Neural cell (in vitro differentiated cells): ENCODE data around the gene HAGHL. TPM values are rescaled to one million over a fixed set of nuclear protein-coding genes. Genes with fewer than 3 reads are reported as not detected.
A peak's percentile ranks its signal among the peaks of the same experiment; 100 is the strongest.

Experiments used
- H2AFZ ChIP-seq: fragments of 200-600, 300-800 bp; sonication (generic), shearing (Covaris generic); 2 replicates; pipeline ENCODE4 v1.6.0; 2014; ENCODE audit warnings: low read depth, mild to moderate bottlenecking, antibody characterized with exemption, low read length, moderate library complexity
- H3F3A ChIP-seq: fragments of 200-600 bp; shearing (Covaris generic); 2 replicates; pipeline ENCODE4 v1.6.1; 2016; ENCODE audit warnings: mild to moderate bottlenecking, moderate library complexity, mixed read lengths, antibody characterized with exemption, low read length; ENCODE audit not compliant: insufficient read depth, poor library complexity, severe bottlenecking
- H3K27ac ChIP-seq: fragments of 200-600, 300-800 bp; sonication (generic), shearing (Covaris generic); 2 replicates; pipeline ENCODE4 v1.5.1; 2014; ENCODE audit warnings: mild to moderate bottlenecking, low read length, moderate library complexity
- H3K27me3 ChIP-seq: fragments of 300-800, 200-600 bp; sonication (generic), shearing (Covaris generic); 2 replicates; pipeline ENCODE4 v1.6.0; 2014; ENCODE audit warnings: mild to moderate bottlenecking, low read depth, low read length, moderate library complexity; ENCODE audit not compliant: insufficient read depth
- H3K36me3 ChIP-seq: fragments of 300-800, 200-600 bp; sonication (generic), shearing (Covaris generic); 2 replicates; pipeline ENCODE4 v1.5.1; 2014; ENCODE audit warnings: mild to moderate bottlenecking, antibody characterized with exemption, low read length, moderate library complexity; ENCODE audit not compliant: insufficient read depth
- H3K4me2 ChIP-seq: fragments of 300-800, 200-600 bp; sonication (generic), shearing (Covaris generic); 2 replicates; pipeline ENCODE4 v1.6.0; 2014; ENCODE audit warnings: mild to moderate bottlenecking, low read length
- H3K4me3 ChIP-seq: fragments of 300-800, 200-600 bp; sonication (generic), shearing (Covaris generic); 2 replicates; pipeline ENCODE4 v1.5.1; 2014; ENCODE audit warnings: mild to moderate bottlenecking, low read length, moderate library complexity
- H3K79me2 ChIP-seq: fragments of 200-600 bp; shearing (Covaris generic); replicated peaks from 2 replicates; pipeline ENCODE4 v1.6.0; 2014; ENCODE audit warnings: mild to moderate bottlenecking, low read length, moderate library complexity; ENCODE audit not compliant: insufficient read depth
- H3K9ac ChIP-seq: fragments of 300-800, 200-600 bp; sonication (generic), shearing (Covaris generic); 2 replicates; pipeline ENCODE4 v1.6.1; 2016; ENCODE audit warnings: mild to moderate bottlenecking, low read length, mixed read lengths
- H3K9me2 ChIP-seq: fragments of 200-600 bp; shearing (Covaris generic); 2 replicates; pipeline ENCODE4 v1.6.1; 2016; ENCODE audit warnings: mild to moderate bottlenecking, low read length, mixed read lengths; ENCODE audit not compliant: insufficient read depth
- H3K9me3 ChIP-seq: fragments of 200-600, 300-800 bp; sonication (generic), shearing (Covaris generic); 2 replicates; pipeline ENCODE4 v1.6.1; 2016; ENCODE audit warnings: mild to moderate bottlenecking, mixed run types, low read length, moderate library complexity, mixed read lengths
- H4K20me1 ChIP-seq: fragments of 200-600 bp; shearing (Covaris generic); 2 replicates; pipeline ENCODE4 v1.6.1; 2016; ENCODE audit warnings: mild to moderate bottlenecking, mixed run types; ENCODE audit not compliant: insufficient read depth
- EP300 ChIP-seq: fragments of 450-650 bp; conservative IDR thresholded peaks from 2 replicates; pipeline ENCODE4 v1.6.1; 2014; ENCODE audit warnings: antibody characterized with exemption, mild to moderate bottlenecking, moderate library complexity; ENCODE audit not compliant: poor library complexity, severe bottlenecking
- EZH2 ChIP-seq: fragments of 200-600, 300-800 bp; shearing (Covaris generic), sonication (generic); IDR thresholded peaks from 2 replicates; pipeline ENCODE4 v1.6.1; 2014; ENCODE audit warnings: antibody characterized with exemption, low read length, borderline replicate concordance, mild to moderate bottlenecking; ENCODE audit not compliant: insufficient read depth, poor library complexity, severe bottlenecking
- MXI1 ChIP-seq: fragments of 450-650 bp; conservative IDR thresholded peaks from 2 replicates; pipeline ENCODE4 v1.6.1; 2014; ENCODE audit warnings: antibody characterized with exemption, mild to moderate bottlenecking; ENCODE audit not compliant: poor library complexity, severe bottlenecking
- POLR2AphosphoS5 ChIP-seq: IDR thresholded peaks from 2 replicates; pipeline ENCODE4 v1.6.1; 2012
- RAD21 ChIP-seq: fragments of 450-650 bp; conservative IDR thresholded peaks from 2 replicates; pipeline ENCODE4 v1.6.1; 2014; ENCODE audit warnings: antibody characterized with exemption, mild to moderate bottlenecking, moderate library complexity
- SMC3 ChIP-seq: fragments of 450-650 bp; conservative IDR thresholded peaks from 2 replicates; pipeline ENCODE4 v1.6.1; 2014; ENCODE audit warnings: antibody characterized with exemption, mild to moderate bottlenecking, moderate library complexity; ENCODE audit not compliant: poor library complexity
- TAF1 ChIP-seq: IDR thresholded peaks from 2 replicates; pipeline ENCODE4 v1.6.1; 2012; ENCODE audit warnings: low read depth
- polyA plus RNA-seq: library from polyadenylated mRNA; depleted of rRNA; stranded (reverse); fragments of >200 nt; gene quantifications from 2 replicates; pipeline ENCODE4 v1.2.3, GENCODE V29; 2014
- TF ChIP-seq, protein P1 (sequence below): fragments of 450-650 bp; IDR thresholded peaks from 2 replicates; pipeline ENCODE4 v1.5.1; 2014; ENCODE audit warnings: antibody characterized with exemption, mild to moderate bottlenecking, moderate library complexity; ENCODE audit not compliant: poor library complexity, severe bottlenecking
- TF ChIP-seq, protein P2 (sequence below): IDR thresholded peaks from 2 replicates; pipeline ENCODE4 v1.6.1; 2012; ENCODE audit warnings: borderline replicate concordance

Gene HAGHL
- polyA plus RNA-seq, 1 donor from 2014 or later, result 28.3 TPM

DNA sequence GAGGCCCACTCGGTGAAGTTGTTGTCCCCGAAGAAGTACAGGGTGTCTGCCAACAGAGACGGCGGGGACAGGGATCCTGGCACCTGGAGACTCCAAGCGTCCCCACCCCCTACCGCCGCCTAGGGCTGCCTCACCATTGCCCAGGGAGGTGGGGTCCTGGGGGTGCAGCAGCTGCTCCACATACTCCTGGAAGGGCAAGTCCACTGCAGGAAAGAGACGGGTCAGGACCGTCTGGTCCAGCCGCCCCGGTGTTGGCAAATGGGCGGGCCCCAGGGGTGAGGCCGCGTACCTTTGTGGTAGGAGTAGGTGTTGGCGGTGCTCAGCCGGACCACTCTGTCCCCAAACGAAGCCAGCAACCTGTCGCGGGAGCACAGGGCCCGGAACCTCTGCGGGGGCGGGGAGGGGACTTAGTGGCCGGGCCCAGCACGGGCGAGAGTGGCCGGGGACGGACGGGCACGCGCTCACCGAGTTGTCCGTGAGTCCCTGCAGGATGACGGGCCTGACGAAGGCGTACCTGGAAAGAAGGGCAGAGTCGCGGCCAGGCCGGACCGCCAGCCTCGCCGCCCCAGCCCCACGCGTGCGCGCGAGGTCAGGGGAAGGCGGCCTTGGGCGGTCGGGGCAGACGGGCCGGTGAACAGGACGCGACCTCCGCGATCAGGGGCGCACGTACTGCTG is 43.4 kb upstream of the HAGHL start:
- H2AFZ ChIP-seq, result no peak overlapping the region
- peaks cover 20% of the 10 kb centered on the region for H3K79me2 ChIP-seq
- H3K36me3 ChIP-seq, result no peaks in the 10 kb centered on the region

GRCh38 chr16:684071-684794 is 42.7 kb upstream of the HAGHL start, which contains the start of gene JMJD8:
TSS of gene JMJD8 (minus strand) at chr16:684334. CDS start at chr16:684319, 15 bp downstream.
- Histone ChIP-seq H3K9me3 (no peaks in the 10 kb centered on the region), H3K27me3 (no peaks in the 10 kb centered on the region), H3K9me2 (no peaks in the 10 kb centered on the region), H4K20me1 (peaks cover 6% of the 10 kb centered on the region), H3K4me3 (peak within 1 kb of the TSS; percentile 71), H3K36me3 (no peaks in the 10 kb centered on the region), H3K4me2 (no peak within 1 kb of the TSS), H3K79me2 (peaks cover 21% of the 10 kb centered on the region), H3K27ac (peak within 1 kb of the TSS; percentile 61), H3K9ac (peak within 1 kb of the TSS; percentile 52), H3F3A (no peaks in the 10 kb centered on the region), H2AFZ (peak within 1 kb of the TSS; percentile 4)
- peak; percentile 86 for TF ChIP-seq MXI1
- TF ChIP-seq, protein P1, sequence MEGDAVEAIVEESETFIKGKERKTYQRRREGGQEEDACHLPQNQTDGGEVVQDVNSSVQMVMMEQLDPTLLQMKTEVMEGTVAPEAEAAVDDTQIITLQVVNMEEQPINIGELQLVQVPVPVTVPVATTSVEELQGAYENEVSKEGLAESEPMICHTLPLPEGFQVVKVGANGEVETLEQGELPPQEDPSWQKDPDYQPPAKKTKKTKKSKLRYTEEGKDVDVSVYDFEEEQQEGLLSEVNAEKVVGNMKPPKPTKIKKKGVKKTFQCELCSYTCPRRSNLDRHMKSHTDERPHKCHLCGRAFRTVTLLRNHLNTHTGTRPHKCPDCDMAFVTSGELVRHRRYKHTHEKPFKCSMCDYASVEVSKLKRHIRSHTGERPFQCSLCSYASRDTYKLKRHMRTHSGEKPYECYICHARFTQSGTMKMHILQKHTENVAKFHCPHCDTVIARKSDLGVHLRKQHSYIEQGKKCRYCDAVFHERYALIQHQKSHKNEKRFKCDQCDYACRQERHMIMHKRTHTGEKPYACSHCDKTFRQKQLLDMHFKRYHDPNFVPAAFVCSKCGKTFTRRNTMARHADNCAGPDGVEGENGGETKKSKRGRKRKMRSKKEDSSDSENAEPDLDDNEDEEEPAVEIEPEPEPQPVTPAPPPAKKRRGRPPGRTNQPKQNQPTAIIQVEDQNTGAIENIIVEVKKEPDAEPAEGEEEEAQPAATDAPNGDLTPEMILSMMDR, result peak; percentile 7
- no peak for TF ChIP-seq TAF1
- TF ChIP-seq, protein P2, sequence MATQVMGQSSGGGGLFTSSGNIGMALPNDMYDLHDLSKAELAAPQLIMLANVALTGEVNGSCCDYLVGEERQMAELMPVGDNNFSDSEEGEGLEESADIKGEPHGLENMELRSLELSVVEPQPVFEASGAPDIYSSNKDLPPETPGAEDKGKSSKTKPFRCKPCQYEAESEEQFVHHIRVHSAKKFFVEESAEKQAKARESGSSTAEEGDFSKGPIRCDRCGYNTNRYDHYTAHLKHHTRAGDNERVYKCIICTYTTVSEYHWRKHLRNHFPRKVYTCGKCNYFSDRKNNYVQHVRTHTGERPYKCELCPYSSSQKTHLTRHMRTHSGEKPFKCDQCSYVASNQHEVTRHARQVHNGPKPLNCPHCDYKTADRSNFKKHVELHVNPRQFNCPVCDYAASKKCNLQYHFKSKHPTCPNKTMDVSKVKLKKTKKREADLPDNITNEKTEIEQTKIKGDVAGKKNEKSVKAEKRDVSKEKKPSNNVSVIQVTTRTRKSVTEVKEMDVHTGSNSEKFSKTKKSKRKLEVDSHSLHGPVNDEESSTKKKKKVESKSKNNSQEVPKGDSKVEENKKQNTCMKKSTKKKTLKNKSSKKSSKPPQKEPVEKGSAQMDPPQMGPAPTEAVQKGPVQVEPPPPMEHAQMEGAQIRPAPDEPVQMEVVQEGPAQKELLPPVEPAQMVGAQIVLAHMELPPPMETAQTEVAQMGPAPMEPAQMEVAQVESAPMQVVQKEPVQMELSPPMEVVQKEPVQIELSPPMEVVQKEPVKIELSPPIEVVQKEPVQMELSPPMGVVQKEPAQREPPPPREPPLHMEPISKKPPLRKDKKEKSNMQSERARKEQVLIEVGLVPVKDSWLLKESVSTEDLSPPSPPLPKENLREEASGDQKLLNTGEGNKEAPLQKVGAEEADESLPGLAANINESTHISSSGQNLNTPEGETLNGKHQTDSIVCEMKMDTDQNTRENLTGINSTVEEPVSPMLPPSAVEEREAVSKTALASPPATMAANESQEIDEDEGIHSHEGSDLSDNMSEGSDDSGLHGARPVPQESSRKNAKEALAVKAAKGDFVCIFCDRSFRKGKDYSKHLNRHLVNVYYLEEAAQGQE, result no peak
- no peak for TF ChIP-seq SMC3
- TF ChIP-seq POLR2AphosphoS5, result peak; percentile 55
- TF ChIP-seq RAD21, result no peak
- TF ChIP-seq EZH2, result no peak
- TF ChIP-seq EP300, result peak; percentile 55

More for the DNA sequence above, 43.4 kb upstream of the HAGHL start:
- TF ChIP-seq MXI1 (no peak), POLR2AphosphoS5 (no peak), EP300 (no peak), SMC3 (no peak)
- TF ChIP-seq, protein P1, result no peak
- H3K27ac ChIP-seq, result no peak overlapping the region
- H3K9me3 ChIP-seq, result no peaks in the 10 kb centered on the region
- peak overlapping the region; percentile 52 for H3K9ac ChIP-seq
- no peaks in the 10 kb centered on the region for H3F3A ChIP-seq
- peaks cover 6% of the 10 kb centered on the region for H4K20me1 ChIP-seq
- no peak overlapping the region for H3K4me2 ChIP-seq
- no peaks in the 10 kb centered on the region for H3K27me3 ChIP-seq
- no peaks in the 10 kb centered on the region for H3K9me2 ChIP-seq
- peak overlapping the region; percentile 71 for H3K4me3 ChIP-seq
